Prostate gland (tissue), 2 donors: ENCODE results near the gene FGFRL1. TPM values are rescaled to one million over a fixed set of nuclear protein-coding genes. Genes with fewer than 3 reads are reported as not detected.

Source experiments
- DNase-seq: peaks from one replicate; pipeline ENCODE4 v3.0.0-alpha.2; 2019; ENCODE audit warnings: low spot score
- H3K27ac ChIP-seq, 2 donors: fragments of 200-600 bp; sonication (generic); 2 replicates each; pipeline ENCODE4 v1.5.1; 2017 to 2019
- H3K27me3 ChIP-seq: fragments of 200-600 bp; sonication (generic); replicated peaks from 2 replicates; pipeline ENCODE4 v1.5.1; 2019; ENCODE audit not compliant: insufficient read depth
- H3K36me3 ChIP-seq, 2 donors: fragments of 200-600 bp; sonication (generic); 1 replicate in 1 of 2; 2 replicates in 1 of 2; pipeline versions ENCODE4 v1.5.1 to v1.8.1; 2017 to 2019
- H3K4me1 ChIP-seq: fragments of 200-600 bp; sonication (generic); replicated peaks from 2 replicates; pipeline ENCODE4 v1.5.1; 2019
- H3K4me3 ChIP-seq, 2 donors: fragments of 200-600 bp; sonication (generic); 2 replicates each; pipeline ENCODE4 v1.5.1; 2017 to 2019
- H3K9me3 ChIP-seq: fragments of 200-600 bp; sonication (generic); 2 replicates; pipeline ENCODE4 v1.5.1; 2017
- CTCF ChIP-seq, 4 experiments: fragments of 200-600 bp in 2 of 4; fragments of 450-650 bp in 2 of 4; sonication (generic) in 2 of 4; IDR thresholded peaks; 1 replicate in 3 of 4; 2 replicates in 1 of 4; pipeline ENCODE4 v1.5.1; 2016 to 2019; ENCODE audit warnings: antibody characterized with exemption in 4 of 4, mild to moderate bottlenecking in 2 of 4, moderate library complexity in 2 of 4
- POLR2A ChIP-seq: fragments of 450-650 bp; IDR thresholded peaks from one replicate; pipeline ENCODE4 v1.6.1; 2016; ENCODE audit warnings: antibody characterized with exemption, mild to moderate bottlenecking
- POLR2AphosphoS5 ChIP-seq: sonication (generic); formaldehyde crosslinking; IDR thresholded peaks from one replicate; pipeline ENCODE4 v1.6.1; 2017; ENCODE audit warnings: antibody characterized with exemption
- WGBS: methylation state at CpG from one replicate; pipeline ENCODE4 v1.1.5; 2018; 5-methylcytosine and 5-hydroxymethylcytosine counted together
- intact Hi-C: fragments of 100-400 bp; cut with DNase I; formaldehyde crosslinking; loops from one replicate; pipeline ENCODE4 v1.14.2; 2022
- total RNA-seq, 2 donors: library from RNA; depleted of rRNA; stranded (reverse); fragments of >200 nt; gene quantifications; one replicate each; pipeline ENCODE4 v1.1.0, GENCODE V29; 2016

The FGFRL1 gene
- total RNA-seq, 2 donors from 2014 or later, result 26.6 to 29.4 TPM

GRCh38 chr4:1047976-1048772, 36.7 kb downstream of the FGFRL1 start:
- no peak for TF ChIP-seq POLR2A
- TF ChIP-seq CTCF (IDR thresholded peaks at IDR 0.05), result no peak
- no peak for TF ChIP-seq POLR2AphosphoS5
- Histone ChIP-seq H3K36me3 (no peaks in the 10 kb centered on the region), H3K27ac (no peak overlapping the region), H3K4me1 (no peaks in the 10 kb centered on the region), H3K4me3 (no peak overlapping the region), H3K9me3 (no peaks in the 10 kb centered on the region), H3K27me3 (no peaks in the 10 kb centered on the region)
- WGBS, result 81% methylated on average over 34 of the region's 34 CpGs
- intact Hi-C loops, result no loop called here
- no peak for DNase-seq

- Histone ChIP-seq H3K4me3 (no peak overlapping the region), H3K4me1 (no peaks in the 10 kb centered on the region), H3K36me3 (no peaks in the 10 kb centered on the region), H3K27me3 (no peaks in the 10 kb centered on the region), H3K9me3 (no peaks in the 10 kb centered on the region), H3K27ac (no peak overlapping the region)
- no peak for TF ChIP-seq CTCF (IDR thresholded peaks at IDR 0.05)
- intact Hi-C loops, result no loop called here
- 88% methylated on average over 16 of the region's 16 CpGs for WGBS
- no peak for DNase-seq
These were observed 37.6 kb downstream of the FGFRL1 start for GRCh38 chr4:1048773-1049590.

- TF ChIP-seq CTCF (IDR thresholded peaks at IDR 0.05) (no peak), POLR2AphosphoS5 (no peak), POLR2A (no peak)
- no peak for DNase-seq
- intact Hi-C loops, result no loop called here
- Histone ChIP-seq H3K4me1 (no peaks in the 10 kb centered on the region), H3K9me3 (no peaks in the 10 kb centered on the region), H3K4me3 (no peak overlapping the region), H3K27ac (no peak overlapping the region), H3K36me3 (no peaks in the 10 kb centered on the region), H3K27me3 (no peaks in the 10 kb centered on the region)
- 82% methylated on average over 21 of the region's 21 CpGs for WGBS
These were observed 38.1 kb downstream of the FGFRL1 start for GRCh38 chr4:1049591-1049905.

- Histone ChIP-seq H3K4me1 (no peaks in the 10 kb centered on the region), H3K4me3 (no peak overlapping the region), H3K27me3 (no peaks in the 10 kb centered on the region), H3K27ac (no peak overlapping the region), H3K36me3 (no peaks in the 10 kb centered on the region), H3K9me3 (no peaks in the 10 kb centered on the region)
- intact Hi-C loops, result no loop called here
- 79% methylated on average over 35 of the region's 40 CpGs for WGBS
- TF ChIP-seq CTCF (IDR thresholded peaks at IDR 0.05) (no peak), POLR2A (no peak), POLR2AphosphoS5 (no peak)
- DNase-seq, result no peak
These were observed 39.2 kb downstream of the FGFRL1 start for GRCh38 chr4:1050486-1051213.
